T-helper 2 cell (primary cell): ENCODE measurements around the gene SMC2.

Experiments used
- DNase-seq, 5 experiments: peaks; one replicate each; pipeline versions ENCODE4 v3.0.0 to v3.0.0-alpha.2; 2012 to 2022
- total RNA-seq, 2 donors: gene quantifications; one replicate each; lab custom pipeline; 2026; lab: John Stamatoyannopoulos, UW

Gene SMC2
- total RNA-seq = 13.4 to 25.5 reads per million in 2 donors

DNA sequence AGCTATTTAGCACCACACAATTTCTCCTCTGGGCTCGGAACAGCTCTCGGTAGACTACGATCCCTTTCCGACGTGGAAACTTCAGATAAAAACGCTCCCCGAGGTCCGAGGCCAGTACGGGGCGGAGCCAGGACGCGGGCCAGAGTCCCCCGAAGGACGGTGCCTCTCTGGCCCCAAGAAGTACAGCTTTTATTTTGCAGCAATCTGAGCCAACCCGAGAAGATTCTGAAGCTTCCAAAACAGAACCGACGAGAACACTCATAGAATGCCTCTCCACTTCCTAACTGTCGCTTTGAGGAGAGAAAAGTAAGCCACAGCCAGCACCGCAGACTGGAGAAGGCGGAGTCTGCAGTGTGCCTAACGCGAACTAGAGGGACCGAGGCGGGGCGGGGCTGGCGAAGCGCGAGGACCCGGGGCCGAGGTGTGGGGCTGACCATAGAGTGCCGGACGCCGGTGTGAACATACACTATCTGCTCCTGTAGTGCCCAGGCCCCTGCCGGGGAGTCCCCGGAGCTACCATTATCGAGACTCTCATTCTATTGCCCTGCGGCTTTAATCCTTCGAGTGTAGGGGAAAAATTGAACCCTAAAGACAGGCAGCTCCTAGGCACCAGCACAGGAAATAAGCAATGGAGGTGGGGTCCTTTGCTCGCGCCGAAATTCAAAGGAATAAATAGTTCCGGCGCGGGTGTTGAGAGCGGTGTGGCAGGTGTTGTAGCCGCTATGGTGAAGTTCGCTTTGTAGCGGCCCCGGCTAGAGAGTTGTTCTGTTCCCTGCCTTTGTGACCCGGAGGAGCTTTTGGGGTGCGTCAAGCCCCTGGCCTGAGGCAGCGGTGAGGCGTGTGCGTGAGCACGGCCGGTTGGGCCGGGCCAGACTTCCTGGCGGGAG lies at the start of gene SMC2:
TSS of gene SMC2 (plus strand) at position 663 of the 887 bp plus-strand sequence. CDS start 1,076 bp downstream, outside the sequence.
- DNase-seq = peak; percentile 79 to 97 (median 90)

DNA sequence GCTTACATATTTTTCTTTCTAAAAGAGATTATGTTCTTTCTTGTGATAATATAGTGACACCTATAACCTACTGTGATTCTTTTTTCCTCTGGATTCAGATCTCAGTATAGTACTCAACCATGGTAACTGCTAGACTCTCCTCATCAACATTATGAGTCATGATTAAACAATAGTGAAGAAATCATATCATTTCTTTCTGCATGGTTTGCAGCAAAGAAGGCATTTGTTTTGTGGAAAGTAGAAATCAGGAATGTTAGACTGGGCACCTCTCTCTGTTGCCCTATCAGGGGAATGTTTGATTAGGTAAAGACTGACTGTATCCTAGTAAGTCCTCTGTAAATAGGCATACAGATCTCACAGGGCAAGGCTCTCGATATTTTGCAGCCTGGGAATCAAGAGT lies 25.6 kb upstream of the SMC2 start:
- DNase-seq = no peak

DNA sequence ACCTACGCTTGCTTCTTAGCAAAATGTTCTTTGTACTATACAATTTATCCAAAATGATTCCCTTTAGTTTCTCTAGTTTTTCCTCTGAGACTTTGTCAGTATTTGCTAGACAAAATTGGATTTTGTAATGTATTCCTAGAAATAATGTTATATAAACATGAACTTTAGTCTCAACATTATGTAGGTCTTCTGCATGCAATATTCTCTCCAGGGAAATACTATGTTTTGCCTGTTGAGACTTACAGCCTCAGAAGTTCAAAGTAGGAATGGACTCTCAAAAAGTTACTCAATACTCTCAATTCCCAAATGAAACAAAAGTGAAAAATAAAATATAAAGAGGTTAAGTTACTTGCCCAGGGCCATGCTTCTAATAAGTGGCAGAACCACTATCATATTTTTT lies 24.8 kb upstream of the SMC2 start:
- DNase-seq = no peak

DNA sequence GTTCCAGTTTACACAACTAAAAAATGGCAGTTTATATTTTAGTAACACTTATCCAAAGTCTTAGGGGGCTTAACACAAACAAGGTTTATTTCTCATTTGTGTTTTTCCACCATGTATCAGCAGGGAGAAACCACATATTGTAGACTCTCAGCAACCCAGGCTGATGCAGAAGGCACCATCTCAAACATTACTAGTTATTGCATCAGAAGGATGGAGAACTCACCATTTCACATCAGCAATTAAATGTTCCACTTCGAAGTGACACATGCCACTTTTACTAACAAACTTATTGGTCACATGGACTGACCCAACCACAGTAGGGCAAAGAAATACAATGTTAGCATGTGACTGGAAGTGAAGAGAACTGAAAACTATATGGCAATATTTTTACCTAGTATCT lies 22.5 kb upstream of the SMC2 start:
- no peak for DNase-seq

DNA sequence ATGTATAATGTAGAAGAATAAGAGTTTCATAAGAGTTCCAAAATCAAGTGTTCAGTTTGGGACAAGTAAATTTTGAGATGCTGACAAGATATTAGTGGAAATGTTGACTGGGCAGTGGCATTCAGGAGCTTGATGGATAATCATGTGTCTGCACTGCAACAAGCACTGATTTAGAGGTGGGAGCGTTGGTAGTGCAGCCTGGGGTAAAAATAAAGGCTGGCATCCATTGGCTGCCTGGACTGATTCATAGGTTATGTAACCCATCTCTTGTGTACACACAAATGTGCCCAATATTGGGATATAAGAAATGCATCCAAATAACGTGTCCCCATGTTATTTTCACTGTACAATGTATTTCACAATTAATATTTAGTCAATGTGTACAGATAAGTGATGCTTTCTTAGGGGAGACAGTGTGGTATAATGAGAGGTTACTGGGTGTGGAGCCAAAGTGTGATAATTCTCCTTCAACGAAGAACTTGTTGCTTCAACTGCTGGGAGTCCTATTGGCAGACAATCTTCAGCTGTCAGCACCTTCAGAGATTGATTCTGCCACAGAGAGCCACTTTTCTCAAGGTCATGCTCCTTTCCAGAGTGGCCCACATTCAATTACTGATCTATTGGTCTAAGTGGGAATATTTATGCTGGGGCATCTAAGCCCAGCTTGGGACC lies 20.9 kb upstream of the SMC2 start:
- no peak for DNase-seq

DNA sequence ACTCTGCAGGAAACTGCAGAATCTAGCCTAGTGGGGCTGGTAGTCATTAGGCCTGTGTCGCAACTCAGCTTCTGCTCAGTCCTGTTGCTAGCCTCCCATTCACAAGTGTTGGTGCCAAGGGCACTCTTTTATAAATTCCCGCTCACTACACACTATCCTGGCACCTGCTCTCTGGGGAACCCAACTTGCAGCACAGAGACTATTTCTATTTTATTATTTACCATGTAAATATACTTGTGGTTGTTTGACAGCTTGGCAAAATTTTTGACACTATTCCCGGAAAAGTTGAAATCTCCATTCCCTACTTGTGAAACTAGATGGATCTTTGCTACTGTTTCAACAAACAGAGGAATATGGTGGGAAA lies 20.4 kb upstream of the SMC2 start:
- no peak for DNase-seq

DNA sequence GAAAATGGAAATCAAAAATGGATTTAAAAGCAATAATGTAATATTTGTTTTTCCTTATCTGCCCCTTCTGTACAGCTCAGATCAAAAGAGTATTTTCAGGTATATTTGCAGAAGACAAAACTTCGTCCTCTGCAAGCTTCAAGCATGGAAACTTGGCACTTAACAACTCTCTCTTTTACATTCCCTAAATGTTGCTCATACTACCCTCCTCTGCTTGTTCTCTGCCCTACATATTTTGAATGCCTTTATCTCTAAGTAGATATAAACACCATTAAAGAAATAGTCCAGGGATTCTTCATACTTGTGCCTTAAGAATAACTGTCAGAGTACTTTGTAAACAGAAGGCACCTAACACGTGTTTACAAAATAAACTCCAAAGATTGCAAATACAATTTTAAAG lies 19.2 kb upstream of the SMC2 start:
- DNase-seq = no peak

DNA sequence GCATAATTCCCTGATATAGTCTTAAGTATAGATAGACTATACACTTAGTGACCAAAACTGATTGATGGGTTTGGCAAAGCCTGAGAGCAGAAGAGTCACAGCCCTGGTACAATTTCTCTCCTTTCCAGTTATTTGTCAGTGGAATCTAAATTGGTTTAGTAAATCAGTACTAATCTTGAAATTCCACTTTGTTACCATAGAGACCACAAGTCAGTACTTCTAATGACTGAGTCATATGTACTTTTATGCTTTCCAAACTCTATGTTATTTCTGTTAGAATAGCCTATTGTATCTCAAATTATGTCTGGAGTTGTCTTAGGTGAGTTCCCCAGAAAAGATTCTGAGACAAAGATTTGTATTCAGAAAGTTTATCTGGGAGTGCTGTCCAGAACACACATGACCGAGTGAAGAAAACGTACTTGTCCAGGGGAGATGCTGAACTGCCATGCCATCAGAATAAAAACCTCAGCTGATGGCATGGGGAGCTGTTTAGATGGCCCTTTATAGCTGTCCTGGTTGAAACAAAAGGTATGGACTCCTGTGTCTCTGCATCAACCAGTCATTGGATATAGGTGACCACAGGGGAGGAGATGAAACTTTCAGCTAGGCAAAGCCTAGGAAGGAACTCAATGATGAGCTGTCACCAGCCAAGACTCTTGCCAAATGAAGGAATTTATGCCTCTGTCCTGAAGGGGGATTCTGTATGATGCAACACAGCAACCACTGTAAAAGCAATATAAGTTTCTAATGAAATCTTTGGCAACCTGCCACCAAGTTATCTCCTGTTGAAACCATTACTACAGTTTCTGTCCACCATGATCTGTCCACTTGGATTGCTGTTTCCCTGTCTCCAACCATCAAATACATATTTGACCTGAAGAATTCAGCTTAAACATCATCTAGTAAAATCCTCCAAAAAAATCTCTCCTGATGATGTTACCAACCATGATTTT lies 18.0 kb upstream of the SMC2 start:
- DNase-seq = no peak

DNA sequence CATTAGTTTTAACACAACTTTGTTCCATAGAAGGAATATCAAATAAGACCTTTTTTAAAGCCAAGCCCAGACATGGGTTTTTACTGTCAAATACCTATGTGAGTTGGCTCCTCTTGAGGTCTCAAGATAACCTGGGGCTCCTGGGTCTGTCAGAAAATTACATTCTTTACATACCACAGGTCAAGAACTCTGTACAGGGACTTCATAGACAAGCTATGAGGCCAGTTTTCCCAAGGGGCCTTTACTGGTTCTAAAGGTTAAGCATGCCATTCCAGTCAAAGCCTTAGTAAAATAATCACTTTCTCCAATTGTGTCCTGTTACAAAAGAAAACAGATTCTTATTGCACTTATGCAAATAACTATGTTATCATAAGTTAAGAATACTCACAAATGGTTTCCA lies 15.5 kb upstream of the SMC2 start:
- no peak for DNase-seq

DNA sequence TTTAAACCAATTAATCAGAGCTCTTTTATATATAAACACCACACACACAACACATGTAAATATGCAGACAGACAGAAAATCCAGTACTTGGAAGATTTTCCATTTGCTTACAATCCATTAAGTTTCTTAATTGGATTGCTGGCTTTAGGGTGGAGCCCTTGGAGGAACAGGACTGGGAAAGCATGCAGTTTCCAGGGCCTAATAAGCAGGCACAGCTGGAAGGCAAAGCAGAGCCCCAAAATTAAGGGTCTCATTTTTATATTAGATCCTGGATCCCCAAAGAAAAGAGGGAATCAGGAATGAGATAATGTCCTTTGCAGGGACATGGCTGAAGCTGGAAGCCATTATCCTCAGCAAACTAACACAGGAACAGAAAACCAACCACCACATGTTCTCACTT lies 13.1 kb upstream of the SMC2 start:
- DNase-seq = no peak

DNA sequence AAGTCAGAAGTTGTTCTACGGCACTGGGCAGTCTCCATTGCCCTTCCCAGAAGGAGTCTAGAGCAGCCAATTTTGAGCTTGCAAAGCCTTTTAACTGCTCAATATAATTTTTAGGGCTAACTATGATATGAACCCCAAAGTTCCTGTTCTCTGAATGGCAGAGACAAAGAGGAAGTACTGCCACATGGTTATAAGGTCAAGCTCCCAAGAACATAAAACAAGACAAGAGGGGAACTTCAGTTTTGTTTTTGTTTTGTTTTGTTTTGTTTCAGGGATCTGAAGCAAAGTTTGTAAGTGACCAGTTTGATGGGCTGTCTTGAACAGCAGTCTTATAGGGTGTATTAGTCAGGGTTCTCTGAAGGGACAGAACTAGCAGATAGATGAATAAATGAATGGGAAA lies 11.9 kb upstream of the SMC2 start:
- DNase-seq = no peak

DNA sequence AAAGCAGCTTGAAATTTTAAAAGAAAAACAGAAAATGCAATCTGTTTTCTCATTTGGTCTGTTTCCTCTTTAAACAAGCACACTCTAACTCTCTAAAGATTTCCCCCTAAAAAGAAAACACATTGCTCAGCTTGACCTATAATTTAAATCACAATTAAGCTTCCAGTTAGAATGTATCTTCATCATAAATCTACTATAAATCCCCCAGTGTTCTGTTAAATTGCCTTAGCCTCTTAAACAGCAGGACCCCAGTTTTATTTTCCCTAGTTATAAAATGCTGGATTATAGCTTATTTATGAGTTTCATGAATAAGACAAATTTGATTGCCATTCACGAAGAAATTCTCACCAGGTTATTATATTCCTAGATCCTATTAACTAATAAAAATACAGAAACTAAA lies 8.6 kb upstream of the SMC2 start:
- no peak for DNase-seq

DNA sequence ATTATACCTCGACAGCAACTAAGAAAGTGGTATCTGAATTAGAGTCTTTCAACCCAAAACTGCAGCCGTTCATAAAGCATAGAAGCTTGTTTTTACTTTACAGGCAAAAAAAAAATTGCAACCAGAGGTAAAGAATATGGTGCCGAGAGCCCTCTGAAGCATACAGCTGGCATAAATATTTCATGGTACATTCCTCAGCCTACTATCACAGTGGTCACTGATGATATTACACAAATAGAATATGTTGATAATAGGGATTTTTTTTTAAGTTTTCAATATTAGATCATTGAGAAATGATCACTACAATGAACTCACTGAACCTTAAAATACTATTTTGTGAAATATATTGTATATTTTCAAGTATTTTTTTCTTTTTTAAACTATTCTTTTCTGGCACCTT lies 6.2 kb upstream of the SMC2 start:
- no peak for DNase-seq

DNA sequence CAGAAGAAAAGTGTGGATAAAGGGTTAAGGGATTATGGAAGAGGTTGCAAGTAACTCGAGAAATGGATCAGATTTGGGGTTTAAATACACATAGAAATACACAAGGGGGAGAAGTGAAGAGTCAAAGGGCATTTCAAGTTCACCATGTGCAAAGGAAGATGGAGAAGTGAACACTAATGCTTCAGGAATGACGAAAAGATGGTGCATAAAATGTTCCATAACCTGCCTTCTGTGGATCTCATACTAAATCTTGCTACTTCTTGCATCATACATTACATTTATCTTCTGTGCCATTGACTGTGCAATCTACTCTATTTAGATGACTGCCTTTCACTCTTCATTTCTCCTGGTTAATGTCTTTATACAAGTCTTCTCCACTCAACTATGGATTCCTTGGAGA lies 5.7 kb upstream of the SMC2 start:
- no peak for DNase-seq

DNA sequence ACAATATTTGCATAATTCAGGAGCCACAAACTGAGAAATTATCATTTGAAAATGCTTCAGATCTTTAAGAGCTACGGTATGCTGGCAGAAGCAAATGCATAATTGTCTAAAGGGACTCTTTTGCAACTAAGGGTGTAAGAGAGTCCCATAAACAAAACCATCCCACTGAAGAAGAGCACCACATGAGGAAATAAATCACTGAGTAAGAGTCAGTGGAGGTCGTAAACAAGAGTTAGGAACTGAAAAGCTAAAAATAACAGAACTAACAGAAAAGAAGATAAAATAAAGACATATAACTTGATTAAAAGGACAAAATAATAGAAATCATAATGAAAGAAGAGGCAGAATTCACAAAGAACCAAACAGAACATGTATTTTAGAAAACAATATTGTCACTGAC lies 3.5 kb upstream of the SMC2 start:
- DNase-seq = no peak

DNA sequence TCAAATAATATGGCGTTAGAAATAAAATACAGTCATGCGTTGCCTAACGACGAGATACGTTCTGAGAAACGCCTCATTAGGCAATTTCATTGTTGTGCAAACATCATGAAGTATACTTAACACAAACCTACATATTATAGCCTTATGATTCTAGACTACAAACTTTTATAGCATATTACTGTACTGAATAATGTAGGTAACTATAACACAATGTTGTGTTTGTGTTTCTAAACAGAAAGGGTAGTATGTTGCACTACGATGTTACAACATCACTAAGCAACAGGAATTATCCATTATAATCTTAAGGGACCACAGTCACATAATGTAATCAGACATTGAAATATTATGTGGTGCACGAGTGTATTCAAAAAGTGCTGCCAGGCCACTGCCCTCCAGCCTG lies 3.0 kb upstream of the SMC2 start:
- DNase-seq = no peak

DNA sequence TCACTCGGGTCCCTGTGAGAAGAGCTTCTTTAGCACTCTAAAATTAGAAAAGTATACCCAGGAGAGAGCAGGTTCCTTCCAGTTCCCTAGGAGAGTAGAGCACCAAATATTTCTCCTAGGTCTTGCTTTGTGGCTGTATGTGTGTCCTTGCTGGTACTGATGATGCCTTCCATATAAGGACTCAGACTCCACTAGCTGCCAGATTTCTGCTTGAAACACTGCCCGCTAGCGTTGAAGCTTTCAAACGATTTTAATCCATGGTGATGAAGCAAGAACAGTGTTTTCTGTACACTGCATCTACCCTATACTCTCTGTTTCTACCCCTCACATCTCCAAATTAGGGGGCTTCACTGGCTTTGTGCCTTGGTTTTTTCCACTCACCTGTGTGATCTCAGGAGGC lies 2.4 kb upstream of the SMC2 start:
- peak in 1 of 5 experiments; percentile 68 for DNase-seq

DNA sequence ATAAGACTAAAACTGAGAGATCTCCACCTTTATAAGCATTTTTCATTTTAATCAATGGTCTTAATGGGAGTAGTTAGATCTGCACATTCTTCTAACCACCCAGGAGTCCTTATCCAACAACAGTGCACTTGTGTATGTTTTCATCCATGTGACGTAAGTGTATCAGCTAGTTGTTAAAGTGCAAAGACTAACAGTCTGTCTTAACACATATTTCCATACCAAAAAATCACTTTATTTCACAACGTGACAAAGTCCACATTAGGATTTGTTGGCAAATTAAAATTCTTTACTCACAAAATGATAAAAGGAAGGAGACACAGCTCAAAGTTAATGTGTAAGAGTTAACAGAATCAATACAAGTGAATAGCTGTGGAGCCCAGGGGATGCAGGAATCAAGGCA lies 1.9 kb upstream of the SMC2 start:
- DNase-seq = no peak

DNA sequence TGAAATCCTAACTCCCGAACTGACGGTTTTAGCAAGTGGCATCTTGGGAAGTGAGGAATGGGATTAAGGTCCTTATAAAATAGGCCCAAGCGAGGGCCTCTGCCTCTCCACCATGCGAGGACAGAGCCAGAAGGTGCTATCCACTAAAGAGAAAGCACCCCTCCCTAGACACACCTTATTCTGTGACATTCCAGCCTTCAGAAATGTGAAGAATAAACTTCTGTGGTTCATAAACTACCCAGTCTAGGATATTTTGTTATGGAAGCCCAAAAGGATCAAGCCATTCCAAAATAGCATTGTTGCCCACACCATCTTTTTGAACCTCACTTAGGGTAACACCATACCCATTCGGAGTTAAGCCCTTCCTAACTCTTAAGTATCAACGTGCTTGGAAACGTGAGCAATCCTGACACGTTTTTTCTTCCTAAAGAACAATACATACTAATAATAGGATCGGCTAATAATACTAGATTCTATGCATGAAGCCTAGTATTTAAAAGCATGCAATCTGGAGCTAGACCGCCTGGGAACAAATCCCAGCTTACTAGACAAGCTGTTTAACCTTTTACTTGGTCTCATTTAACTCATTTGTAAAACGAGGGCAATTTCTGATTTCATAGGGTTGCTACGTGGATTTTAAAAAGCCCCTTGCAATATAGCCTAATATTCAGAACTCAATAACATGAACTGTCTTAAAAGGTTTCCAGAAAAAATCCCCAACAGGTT lies 1.1 kb upstream of the SMC2 start:
- DNase-seq = no peak

DNA sequence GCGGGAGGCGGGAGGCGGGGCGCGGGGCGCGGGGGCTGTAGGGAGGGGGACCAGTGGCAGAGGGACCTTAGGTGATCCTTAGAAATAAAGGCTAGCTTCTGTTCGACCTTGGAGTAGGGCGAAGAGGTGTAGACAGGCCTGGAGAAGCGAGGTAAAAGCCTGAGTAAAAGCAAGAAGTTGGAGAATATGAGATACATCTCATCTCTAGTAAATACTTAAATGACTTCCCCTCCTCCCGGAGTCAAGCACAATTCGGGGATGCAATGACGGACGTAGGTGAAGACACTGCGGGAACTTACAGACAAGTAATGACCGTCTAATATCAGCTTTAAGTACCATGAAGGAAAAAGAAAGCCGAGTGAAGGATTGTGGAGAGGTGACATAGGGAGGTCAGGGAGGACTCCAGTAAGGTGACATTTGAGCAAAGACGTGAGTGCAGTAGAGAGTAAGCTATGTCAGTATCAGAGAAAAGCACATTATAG lies 466 bp downstream of the SMC2 start:
- DNase-seq = no peak

DNA sequence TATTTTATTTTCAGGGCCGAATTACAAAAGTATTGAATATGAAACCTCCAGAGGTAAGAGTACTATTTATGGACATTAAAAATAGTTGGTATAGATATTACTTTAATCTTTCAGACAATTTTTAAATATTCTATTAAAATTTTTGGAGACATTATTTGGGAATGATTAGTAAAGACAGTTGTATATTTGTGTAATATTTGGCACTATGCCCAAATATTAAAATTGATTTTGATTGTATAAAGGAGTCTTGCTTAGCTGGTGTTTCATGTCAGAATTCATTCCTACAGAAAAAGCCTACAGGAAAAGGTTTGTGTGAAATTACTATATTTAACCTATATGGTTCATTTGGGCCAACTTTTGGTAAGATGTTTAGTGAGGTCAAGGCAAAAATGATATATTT lies 5.5 kb downstream of the SMC2 start:
- no peak for DNase-seq

DNA sequence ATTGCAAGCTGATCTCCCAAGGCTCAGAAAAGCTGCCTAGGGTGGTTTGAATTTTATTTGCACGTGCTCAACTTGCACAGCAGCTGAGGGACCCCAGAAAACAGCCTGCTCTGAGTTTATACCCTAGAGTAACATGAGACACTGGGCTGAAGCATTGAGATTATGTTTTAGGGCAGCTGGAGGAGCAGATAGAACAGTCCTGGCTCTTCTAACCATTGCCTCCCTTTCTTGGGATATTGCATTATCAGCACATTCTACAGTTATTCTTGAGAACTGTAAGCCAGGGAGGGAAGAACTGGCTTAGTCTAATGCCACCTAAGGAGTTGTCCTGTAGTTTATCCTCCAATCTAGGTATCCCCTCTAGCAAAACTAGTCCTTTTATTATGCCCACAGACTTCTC lies 10.3 kb downstream of the SMC2 start:
- no peak for DNase-seq
